ENCODE results near the gene CRTC1. TPM values are rescaled to one million over a fixed set of nuclear protein-coding genes. Genes with fewer than 3 reads are reported as not detected.
A peak's percentile ranks its signal among the peaks of the same experiment; 100 is the strongest.

Gene CRTC1
- total RNA-seq, result 10.3 TPM
- long read RNA-seq, full-length matches to known transcripts, result 4 of 7 reads
- long read RNA-seq, partial matches to known transcripts, result 0 of 7 reads
- long read RNA-seq, other reads (novel, unspliced or antisense), result 3 of 7 reads

- DNase-seq (ENCODE audit: missing footprints), result peak; percentile 94
- intact Hi-C loops (cut with DNase I), result loop anchor here (5.0 kb wide), 1 partner anchor 164 kb away; no protein-coding TSS in a partner anchor
- ATAC-seq, result peak; percentile 87
Observed at GRCh38 chr19:18683109-18683957, at the start of gene CRTC1. TSS of gene CRTC1 (plus strand) at chr19:18683680. CDS start at chr19:18683703, 23 bp downstream.

- ATAC-seq, result no peak
- intact Hi-C loops (cut with DNase I), result no loop called here
- no peak for DNase-seq (ENCODE audit: missing footprints)
Observed at GRCh38 chr19:18634612-18635297, 48.7 kb upstream of the CRTC1 start.

GRCh38 chr19:18635831-18636182 lies 47.7 kb upstream of the CRTC1 start:
- DNase-seq (ENCODE audit: missing footprints), result no peak
- no peak for ATAC-seq
- intact Hi-C loops (cut with DNase I), result no loop called here

GRCh38 chr19:18636183-18636968 lies 47.1 kb upstream of the CRTC1 start:
- ATAC-seq (peak; percentile 98), DNase-seq (ENCODE audit: missing footprints) (peak; percentile 99)
- intact Hi-C loops (cut with DNase I), result no loop called here

- intact Hi-C loops (cut with DNase I), result no loop called here
- no peak for DNase-seq (ENCODE audit: missing footprints)
Observed at GRCh38 chr19:18636969-18637629, 46.4 kb upstream of the CRTC1 start, which contains the start of gene KLHL26. TSS of gene KLHL26 (plus strand) at chr19:18637028. CDS start at chr19:18637055, 27 bp downstream.

GRCh38 chr19:18637673-18638630 lies 45.5 kb upstream of the CRTC1 start:
- ATAC-seq (no peak), DNase-seq (ENCODE audit: missing footprints) (no peak)
- intact Hi-C loops (cut with DNase I), result no loop called here

More at GRCh38 chr19:18636969-18637629, 46.4 kb upstream of the CRTC1 start, which contains the start of gene KLHL26:
- no peak for ATAC-seq

- intact Hi-C loops (cut with DNase I), result no loop called here
- ATAC-seq, result no peak
- no peak for DNase-seq (ENCODE audit: missing footprints)
Observed at GRCh38 chr19:18639706-18640243, 43.7 kb upstream of the CRTC1 start.

GRCh38 chr19:18644196-18645034 lies 39.1 kb upstream of the CRTC1 start:
- peak; percentile 37 for ATAC-seq
- intact Hi-C loops (cut with DNase I), result no loop called here
- no peak for DNase-seq (ENCODE audit: missing footprints)

GRCh38 chr19:18645035-18645511 lies 38.4 kb upstream of the CRTC1 start:
- DNase-seq (ENCODE audit: missing footprints) (no peak), ATAC-seq (no peak)
- intact Hi-C loops (cut with DNase I), result no loop called here

- ATAC-seq (no peak), DNase-seq (ENCODE audit: missing footprints) (no peak)
- intact Hi-C loops (cut with DNase I), result no loop called here
Observed at GRCh38 chr19:18646535-18647370, 36.7 kb upstream of the CRTC1 start.

- no peak for ATAC-seq
- no peak for DNase-seq (ENCODE audit: missing footprints)
- intact Hi-C loops (cut with DNase I), result no loop called here
Observed at GRCh38 chr19:18647371-18647767, 36.1 kb upstream of the CRTC1 start.

GRCh38 chr19:18647807-18648206 lies 35.7 kb upstream of the CRTC1 start:
- ATAC-seq (no peak), DNase-seq (ENCODE audit: missing footprints) (no peak)
- intact Hi-C loops (cut with DNase I), result no loop called here

- DNase-seq (ENCODE audit: missing footprints) (no peak), ATAC-seq (no peak)
- intact Hi-C loops (cut with DNase I), result no loop called here
Observed at GRCh38 chr19:18648973-18649315, 34.5 kb upstream of the CRTC1 start.

GRCh38 chr19:18649371-18650020 lies 34.0 kb upstream of the CRTC1 start:
- intact Hi-C loops (cut with DNase I), result no loop called here
- ATAC-seq (peak; percentile 79), DNase-seq (ENCODE audit: missing footprints) (peak; percentile 90)

- DNase-seq (ENCODE audit: missing footprints) (peak; percentile 76), ATAC-seq (peak; percentile 66)
- intact Hi-C loops (cut with DNase I), result no loop called here
Observed at GRCh38 chr19:18650021-18650390, 33.5 kb upstream of the CRTC1 start.

Measured in Right ventricle myocardium inferior (tissue), 1 donor.